ENCODE data around the gene FNDC10. TPM values are rescaled to one million over a fixed set of nuclear protein-coding genes. Genes with fewer than 3 reads are reported as not detected.
"Not testable (repeated sequence)": the region's sequence is repeated elsewhere in the genome, so short reads cannot be mapped to it uniquely, and the experiment has no call there.

Gene FNDC10
- total RNA-seq, 1 donor from 2014 or later: 11.9 TPM

- H3K27me3 Mint-ChIP-seq (ENCODE audit: unreplicated experiment): peaks cover 5% of the 10 kb centered on the region
- DNase-seq: no peak
- H3K36me3 Mint-ChIP-seq (ENCODE audit: unreplicated experiment): no peaks in the 10 kb centered on the region
- H3K9me3 Mint-ChIP-seq (ENCODE audit: unreplicated experiment): peaks cover 2% of the 10 kb centered on the region
- no peak overlapping the region for H3K4me3 Mint-ChIP-seq (ENCODE audit: unreplicated experiment)
- peaks cover 1% of the 10 kb centered on the region for H3K4me1 Mint-ChIP-seq (ENCODE audit: low read depth, unreplicated experiment)
- H3K27ac Mint-ChIP-seq (ENCODE audit: unreplicated experiment): no peak overlapping the region
- peak; percentile 51 for TF ChIP-seq CTCF (IDR thresholded peaks at IDR 0.05; ENCODE audit: partially characterized antibody, unreplicated experiment)
Observed at GRCh38 chr1:1597275-1597930, 2.5 kb downstream of the FNDC10 start.

- no peak overlapping the region for H3K4me3 Mint-ChIP-seq (ENCODE audit: unreplicated experiment)
- peaks cover 1% of the 10 kb centered on the region for H3K4me1 Mint-ChIP-seq (ENCODE audit: low read depth, unreplicated experiment)
- peaks cover 2% of the 10 kb centered on the region for H3K9me3 Mint-ChIP-seq (ENCODE audit: unreplicated experiment)
- H3K27me3 Mint-ChIP-seq (ENCODE audit: unreplicated experiment): peaks cover 5% of the 10 kb centered on the region
- peaks cover 4% of the 10 kb centered on the region for H3K36me3 Mint-ChIP-seq (ENCODE audit: unreplicated experiment)
- no peak for DNase-seq
- H3K27ac Mint-ChIP-seq (ENCODE audit: unreplicated experiment): no peak overlapping the region
- TF ChIP-seq CTCF (IDR thresholded peaks at IDR 0.05; ENCODE audit: partially characterized antibody, unreplicated experiment): no peak
Observed at GRCh38 chr1:1596493-1597274, 3.3 kb downstream of the FNDC10 start.

GRCh38 chr1:1595341-1595740, 4.6 kb downstream of the FNDC10 start:
- not testable (repeated sequence) for H3K27ac Mint-ChIP-seq (ENCODE audit: unreplicated experiment); H3K36me3 Mint-ChIP-seq (ENCODE audit: unreplicated experiment); H3K27me3 Mint-ChIP-seq (ENCODE audit: unreplicated experiment); DNase-seq; H3K9me3 Mint-ChIP-seq (ENCODE audit: unreplicated experiment); H3K4me1 Mint-ChIP-seq (ENCODE audit: low read depth, unreplicated experiment); H3K4me3 Mint-ChIP-seq (ENCODE audit: unreplicated experiment)

- peaks cover 10% of the 10 kb centered on the region for H3K27me3 Mint-ChIP-seq (ENCODE audit: unreplicated experiment)
- peak; percentile 76 for DNase-seq
- no peak for TF ChIP-seq CTCF (IDR thresholded peaks at IDR 0.05; ENCODE audit: partially characterized antibody, unreplicated experiment)
- peaks cover 5% of the 10 kb centered on the region for H3K36me3 Mint-ChIP-seq (ENCODE audit: unreplicated experiment)
- peaks cover 6% of the 10 kb centered on the region for H3K9me3 Mint-ChIP-seq (ENCODE audit: unreplicated experiment)
- no peak overlapping the region for H3K27ac Mint-ChIP-seq (ENCODE audit: unreplicated experiment)
- no peak overlapping the region for H3K4me3 Mint-ChIP-seq (ENCODE audit: unreplicated experiment)
- H3K4me1 Mint-ChIP-seq (ENCODE audit: low read depth, unreplicated experiment): peaks cover 1% of the 10 kb centered on the region
Observed at GRCh38 chr1:1594602-1595260, 5.2 kb downstream of the FNDC10 start.

GRCh38 chr1:1593834-1594601, 5.9 kb downstream of the FNDC10 start:
- peaks cover 6% of the 10 kb centered on the region for H3K9me3 Mint-ChIP-seq (ENCODE audit: unreplicated experiment)
- no peak overlapping the region for H3K4me3 Mint-ChIP-seq (ENCODE audit: unreplicated experiment)
- H3K4me1 Mint-ChIP-seq (ENCODE audit: low read depth, unreplicated experiment): peaks cover 1% of the 10 kb centered on the region
- H3K36me3 Mint-ChIP-seq (ENCODE audit: unreplicated experiment): peaks cover 5% of the 10 kb centered on the region
- no peak overlapping the region for H3K27ac Mint-ChIP-seq (ENCODE audit: unreplicated experiment)
- no peak for DNase-seq
- H3K27me3 Mint-ChIP-seq (ENCODE audit: unreplicated experiment): peaks cover 9% of the 10 kb centered on the region
- no peak for TF ChIP-seq CTCF (IDR thresholded peaks at IDR 0.05; ENCODE audit: partially characterized antibody, unreplicated experiment)

Data from glutamatergic neuron (in vitro differentiated cells).